ENCODE measurements around the gene TMEM53.

The TMEM53 gene

DNA sequence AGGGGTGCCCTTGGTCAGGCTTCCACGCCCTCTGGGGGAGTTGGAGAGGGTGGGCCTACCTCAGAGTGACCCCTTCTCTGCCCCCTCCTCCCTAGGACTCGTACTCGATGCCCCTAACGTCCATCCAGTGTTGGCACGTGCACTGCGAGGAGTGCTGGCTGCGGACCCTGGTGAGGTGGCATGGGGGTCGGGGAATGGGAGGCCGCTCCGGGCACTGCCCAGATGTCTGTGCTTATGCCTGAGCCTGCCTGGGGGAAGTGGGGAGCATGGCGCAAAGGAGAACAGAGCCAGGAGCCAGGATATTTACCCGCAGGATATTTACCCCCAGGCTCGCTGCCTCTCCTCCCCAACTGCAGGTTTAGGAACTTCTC lies 24.5 kb downstream of the TMEM53 start:
- no peak for DNase-seq (ENCODE audit: low spot score)
- in situ Hi-C loops (cut with MboI; ENCODE audit: low sequenced_read_pairs, unreplicated experiment) = no loop called here
- TF ChIP-seq, protein P1, sequence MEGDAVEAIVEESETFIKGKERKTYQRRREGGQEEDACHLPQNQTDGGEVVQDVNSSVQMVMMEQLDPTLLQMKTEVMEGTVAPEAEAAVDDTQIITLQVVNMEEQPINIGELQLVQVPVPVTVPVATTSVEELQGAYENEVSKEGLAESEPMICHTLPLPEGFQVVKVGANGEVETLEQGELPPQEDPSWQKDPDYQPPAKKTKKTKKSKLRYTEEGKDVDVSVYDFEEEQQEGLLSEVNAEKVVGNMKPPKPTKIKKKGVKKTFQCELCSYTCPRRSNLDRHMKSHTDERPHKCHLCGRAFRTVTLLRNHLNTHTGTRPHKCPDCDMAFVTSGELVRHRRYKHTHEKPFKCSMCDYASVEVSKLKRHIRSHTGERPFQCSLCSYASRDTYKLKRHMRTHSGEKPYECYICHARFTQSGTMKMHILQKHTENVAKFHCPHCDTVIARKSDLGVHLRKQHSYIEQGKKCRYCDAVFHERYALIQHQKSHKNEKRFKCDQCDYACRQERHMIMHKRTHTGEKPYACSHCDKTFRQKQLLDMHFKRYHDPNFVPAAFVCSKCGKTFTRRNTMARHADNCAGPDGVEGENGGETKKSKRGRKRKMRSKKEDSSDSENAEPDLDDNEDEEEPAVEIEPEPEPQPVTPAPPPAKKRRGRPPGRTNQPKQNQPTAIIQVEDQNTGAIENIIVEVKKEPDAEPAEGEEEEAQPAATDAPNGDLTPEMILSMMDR (IDR thresholded peaks at IDR 0.05; ENCODE audit: borderline replicate concordance, control extremely low read depth, extremely low read depth, insufficient read depth, missing control alignments) = no peak

DNA sequence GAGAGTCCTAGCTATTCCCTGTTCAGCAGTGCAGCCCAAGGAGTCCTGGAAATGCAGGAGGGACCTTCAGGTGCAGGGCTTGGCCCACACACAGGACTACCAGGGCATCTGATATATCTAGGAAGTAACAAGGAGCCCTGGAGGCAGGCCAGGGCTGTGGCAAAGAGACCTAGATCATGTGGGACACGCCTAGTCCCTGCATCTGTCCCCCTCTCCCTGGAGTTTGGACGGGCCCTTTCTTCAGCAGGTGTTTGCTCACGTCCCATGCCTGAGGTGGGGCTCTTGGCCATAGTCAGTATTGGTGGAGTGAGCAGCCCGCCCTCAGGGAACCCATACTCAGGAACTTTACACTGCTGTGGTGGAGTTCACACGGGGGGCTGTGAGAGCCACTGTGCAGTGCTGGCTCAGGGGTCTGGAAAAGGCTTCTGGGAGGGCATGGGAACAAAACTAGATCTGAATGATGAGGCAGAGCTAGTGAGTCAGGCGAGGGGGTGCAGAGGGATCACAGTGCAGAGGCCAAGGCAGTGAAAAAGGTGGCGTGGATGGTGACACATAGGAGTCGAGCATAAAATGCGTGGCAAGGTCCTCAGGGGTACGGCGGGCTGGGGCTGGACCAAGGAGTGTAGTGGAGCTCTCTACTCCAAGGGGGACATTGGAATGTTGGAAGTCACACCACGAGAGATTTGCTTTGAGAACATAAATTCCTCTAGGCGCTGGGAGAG lies 25.6 kb downstream of the TMEM53 start:
- TF ChIP-seq, protein P1 (IDR thresholded peaks at IDR 0.05; ENCODE audit: borderline replicate concordance, control extremely low read depth, extremely low read depth, insufficient read depth, missing control alignments) = no peak
- in situ Hi-C loops (cut with MboI; ENCODE audit: low sequenced_read_pairs, unreplicated experiment) = no loop called here
- DNase-seq (ENCODE audit: low spot score) = no peak

DNA sequence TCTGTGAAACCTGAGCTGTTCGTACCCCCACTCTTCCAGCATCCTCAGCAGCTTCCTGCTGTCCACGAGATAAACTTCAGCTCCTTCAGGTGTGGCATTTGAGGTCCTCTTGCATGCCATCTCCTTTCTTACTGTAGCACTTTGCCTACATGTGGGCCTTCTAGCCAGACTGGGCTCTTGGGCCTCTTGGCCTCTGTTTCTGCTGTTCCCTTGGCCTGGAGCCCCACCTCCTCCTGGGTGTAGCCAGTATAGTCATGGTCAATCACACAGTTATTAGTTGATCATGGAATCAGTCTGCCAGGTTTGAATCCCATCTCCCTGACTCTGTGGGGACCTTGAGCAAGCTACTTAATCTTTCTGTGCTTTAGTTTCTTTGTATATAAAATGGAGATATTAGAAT lies 26.4 kb downstream of the TMEM53 start:
- DNase-seq (ENCODE audit: low spot score) = no peak
- in situ Hi-C loops (cut with MboI; ENCODE audit: low sequenced_read_pairs, unreplicated experiment) = no loop called here
- TF ChIP-seq, protein P1 (IDR thresholded peaks at IDR 0.05; ENCODE audit: borderline replicate concordance, control extremely low read depth, extremely low read depth, insufficient read depth, missing control alignments) = no peak

DNA sequence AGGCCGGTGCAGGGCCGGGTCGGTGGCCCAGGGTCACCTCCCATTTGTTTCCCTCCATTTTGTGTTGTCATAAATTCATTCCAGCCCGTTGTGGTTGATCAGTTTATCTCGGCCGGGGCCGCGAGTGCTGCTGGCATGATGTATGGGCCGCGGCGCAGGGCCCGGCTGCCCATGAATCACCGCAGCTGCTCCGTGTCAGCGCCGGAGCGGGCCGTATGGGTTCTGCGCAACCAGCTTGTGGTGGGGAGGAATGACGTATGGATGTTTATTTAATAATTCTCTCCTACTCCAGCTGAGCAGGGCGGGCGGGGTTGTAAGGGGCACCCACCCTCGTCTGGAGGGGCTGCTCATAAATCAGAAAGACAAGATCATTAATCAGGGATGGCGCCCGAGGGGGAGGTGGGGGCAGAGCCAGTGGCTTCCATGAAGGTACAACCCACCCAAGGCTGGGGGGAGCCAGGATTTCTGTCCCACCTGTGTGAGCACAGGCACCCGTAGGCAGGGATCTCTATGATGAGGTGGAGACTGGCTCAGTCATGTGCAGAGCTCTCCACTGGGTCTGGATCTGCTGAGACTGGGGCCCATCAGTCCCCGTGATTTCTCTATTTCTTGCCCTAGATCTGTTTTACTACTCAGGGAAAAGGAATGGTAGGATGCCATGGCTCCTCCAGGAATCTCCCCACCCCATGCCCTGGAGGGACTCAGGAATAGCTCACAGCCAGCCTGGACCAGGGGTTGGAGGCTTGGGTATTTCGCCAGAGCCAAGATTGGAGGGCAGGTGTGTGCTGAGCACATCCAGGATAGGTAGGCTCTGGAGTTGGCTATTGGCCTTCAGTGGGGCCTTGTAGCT lies 27.8 kb downstream of the TMEM53 start:
- in situ Hi-C loops (cut with MboI; ENCODE audit: low sequenced_read_pairs, unreplicated experiment) = no loop called here
- DNase-seq (ENCODE audit: low spot score) = no peak
- TF ChIP-seq, protein P1 (IDR thresholded peaks at IDR 0.05; ENCODE audit: borderline replicate concordance, control extremely low read depth, extremely low read depth, insufficient read depth, missing control alignments) = no peak

DNA sequence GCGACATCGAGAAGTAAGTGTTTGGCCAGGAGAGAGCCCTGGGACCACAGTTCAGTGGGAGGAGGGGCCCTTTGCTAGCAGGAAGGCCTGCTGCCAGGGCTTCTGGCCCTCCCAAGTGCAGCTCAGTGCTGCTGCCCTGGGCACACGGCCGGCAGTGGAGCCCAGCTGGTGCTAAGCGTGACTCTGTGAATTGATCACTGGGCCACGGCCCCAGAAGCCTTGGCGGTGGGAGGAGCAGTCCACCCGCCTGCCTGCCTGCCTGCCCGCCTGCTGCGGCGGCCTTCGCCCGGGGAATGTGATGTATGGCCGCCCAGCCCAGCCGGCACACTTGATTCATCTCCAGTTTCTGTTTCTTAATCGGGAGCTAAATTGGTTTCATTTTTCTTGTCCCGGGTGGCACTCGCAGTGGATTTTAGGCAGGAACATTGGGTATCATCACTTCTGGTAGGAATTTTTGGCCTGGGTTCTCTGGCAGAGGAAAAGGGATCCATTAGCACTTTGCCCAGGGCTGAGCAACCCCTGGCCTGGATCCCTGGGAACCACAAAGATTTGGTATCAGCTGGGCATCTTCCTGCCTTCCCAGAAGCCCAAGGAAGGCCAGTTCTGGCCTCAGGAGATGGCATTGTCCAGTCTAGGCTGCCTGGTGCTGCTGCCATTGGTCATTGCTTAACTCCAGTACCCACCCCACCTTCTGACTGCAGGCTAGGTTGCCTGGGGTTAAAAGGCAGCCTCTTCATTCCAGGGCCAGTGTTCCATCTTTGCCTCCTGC lies 28.6 kb downstream of the TMEM53 start:
- TF ChIP-seq, protein P1 (IDR thresholded peaks at IDR 0.05; ENCODE audit: borderline replicate concordance, control extremely low read depth, extremely low read depth, insufficient read depth, missing control alignments) = no peak
- no peak for DNase-seq (ENCODE audit: low spot score)
- in situ Hi-C loops (cut with MboI; ENCODE audit: low sequenced_read_pairs, unreplicated experiment) = no loop called here

DNA sequence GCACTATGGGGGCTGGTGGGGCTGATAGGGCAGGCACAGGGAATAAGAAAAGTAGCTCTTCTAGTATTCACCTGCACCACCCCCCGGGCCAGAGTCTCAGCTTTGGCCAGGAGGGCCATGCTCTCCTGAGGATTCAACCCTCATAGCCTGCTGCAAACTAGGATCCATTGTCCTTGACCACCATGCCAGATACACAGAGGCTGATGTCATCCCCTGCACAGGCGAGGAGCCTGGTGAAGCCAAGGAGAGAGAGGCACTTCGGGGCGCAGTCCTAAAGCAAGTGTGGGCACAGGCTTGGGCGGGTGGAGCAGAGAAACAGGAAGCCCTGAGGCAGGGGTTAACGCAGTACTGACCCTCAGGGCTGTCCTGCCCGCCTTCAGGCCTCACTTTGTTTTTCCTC lies 29.5 kb downstream of the TMEM53 start:
- in situ Hi-C loops (cut with MboI; ENCODE audit: low sequenced_read_pairs, unreplicated experiment) = no loop called here
- TF ChIP-seq, protein P1 (IDR thresholded peaks at IDR 0.05; ENCODE audit: borderline replicate concordance, control extremely low read depth, extremely low read depth, insufficient read depth, missing control alignments) = no peak
- DNase-seq (ENCODE audit: low spot score) = no peak
